ENCODE results near the gene AHNAK. TPM values are rescaled to one million over a fixed set of nuclear protein-coding genes. Genes with fewer than 3 reads are reported as not detected.
"Not testable (repeated sequence)": the region's sequence is repeated elsewhere in the genome, so short reads cannot be mapped to it uniquely, and the experiment has no call there.

AHNAK gene
- total RNA-seq, 2 experiments from 2014 or later, result 70.7 to 75.1 TPM

- POLR2A ChIA-PET, result no interaction called here
- CTCF ChIA-PET, result interaction anchor here (1.1 to 2.2 kb wide), 6 partner anchors 10 to 163 kb away, joined by 3 to 11 read pairs (median 5); no protein-coding TSS in a partner anchor
Measured at GRCh38 chr11:62395885-62396551, 150.6 kb downstream of the AHNAK start.

DNA sequence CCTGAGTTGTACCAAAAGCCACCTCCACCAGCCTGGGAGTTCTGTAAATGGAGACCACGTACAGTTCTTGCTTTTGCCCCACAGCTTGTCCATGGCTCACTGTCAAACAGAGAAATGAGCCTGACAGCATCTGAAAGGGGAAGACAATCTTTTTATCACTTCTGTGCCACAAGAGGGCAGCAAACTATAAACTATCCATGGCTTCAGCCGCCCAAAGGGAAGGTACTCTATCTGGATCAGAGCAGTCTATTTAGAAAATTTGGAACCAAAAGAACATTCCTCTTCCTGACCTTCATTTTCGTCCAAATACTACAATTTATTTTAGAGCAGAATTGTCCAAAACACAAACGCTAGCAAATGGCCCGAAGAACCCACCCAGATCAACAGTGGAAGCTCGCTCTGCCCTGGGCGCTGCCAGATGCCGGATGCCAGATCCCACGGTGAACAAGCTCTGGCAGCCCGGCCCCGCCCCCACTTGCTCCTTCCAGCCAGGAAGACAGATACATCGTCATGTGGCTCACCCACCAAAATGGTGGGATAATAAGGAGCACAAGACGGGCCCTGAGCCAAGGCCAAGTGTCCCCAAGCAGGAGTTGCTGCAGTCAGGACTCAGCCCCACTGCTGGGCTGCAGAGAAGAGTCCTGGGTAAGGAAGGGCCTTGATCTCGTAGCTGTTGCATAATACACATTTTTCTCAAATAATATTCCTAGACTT is 151.6 kb downstream of the AHNAK start:
- POLR2A ChIA-PET, result interaction anchor here (0.5 to 0.6 kb wide), 2 partner anchors 308 to 356 kb away, joined by 4 to 5 read pairs; no protein-coding TSS in a partner anchor
- CTCF ChIA-PET, result interaction anchor here (0.7 to 2.2 kb wide), 8 partner anchors 13 to 299 kb away, joined by 4 to 11 read pairs (median 4); no protein-coding TSS in a partner anchor

DNA sequence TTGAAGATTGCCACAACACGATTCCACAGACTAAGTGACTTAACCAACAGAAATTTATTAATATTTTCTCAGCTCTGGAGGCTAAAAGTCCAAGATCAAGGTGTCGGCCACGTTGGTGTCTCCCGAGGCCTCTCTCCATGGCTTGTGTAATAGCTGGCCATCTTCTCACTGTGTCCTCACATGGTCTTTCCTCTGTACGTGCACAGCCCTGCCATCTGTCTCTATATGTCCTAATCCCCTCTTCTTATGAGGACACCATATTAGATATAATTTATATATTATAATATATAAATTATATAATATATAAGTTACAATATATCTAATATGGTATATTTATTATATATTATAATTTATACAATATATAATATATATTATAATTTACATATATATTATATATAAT is 152.9 kb downstream of the AHNAK start:
- ChIA-PET POLR2A (no interaction called here), CTCF (interaction anchor here (2.2 kb wide), 1 partner anchor 12 kb away, joined by 5 read pairs; no protein-coding TSS in a partner anchor)

GRCh38 chr11:62393061-62393611 is 153.5 kb downstream of the AHNAK start:
- CTCF ChIA-PET, result interaction anchor here (0.5 to 1.3 kb wide), 4 partner anchors 9 to 302 kb away, joined by 3 to 5 read pairs (median 4); no protein-coding TSS in a partner anchor
- POLR2A ChIA-PET, result interaction anchor here (0.8 kb wide), 1 partner anchor 159 kb away, joined by 4 read pairs; no protein-coding TSS in a partner anchor

DNA sequence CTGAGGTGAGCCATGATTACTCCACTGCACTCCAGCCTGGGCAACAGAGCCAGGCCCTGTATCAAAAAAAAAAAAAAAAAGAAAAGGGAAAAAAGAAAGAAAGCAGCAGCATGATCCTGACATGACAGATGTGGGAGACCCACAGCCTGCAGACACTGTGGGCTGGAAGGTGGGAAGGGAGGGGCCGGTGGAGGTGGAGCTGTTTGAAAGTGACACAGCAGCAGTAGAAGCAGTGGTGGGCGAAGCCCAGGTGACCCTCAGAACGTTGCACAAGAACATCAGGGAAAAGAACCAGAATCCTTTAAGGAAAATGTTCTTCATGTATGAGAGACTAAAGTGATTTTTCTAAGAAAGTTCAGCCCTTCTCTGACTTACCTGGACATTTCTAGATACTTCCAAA is 154.1 kb downstream of the AHNAK start:
- ChIA-PET CTCF (interaction anchor here (0.5 to 4.0 kb wide), 6 partner anchors 10 to 310 kb away, joined by 3 to 12 read pairs (median 4); no protein-coding TSS in a partner anchor), POLR2A (interaction anchor here (0.8 kb wide), 1 partner anchor 159 kb away, joined by 4 read pairs; no protein-coding TSS in a partner anchor)

DNA sequence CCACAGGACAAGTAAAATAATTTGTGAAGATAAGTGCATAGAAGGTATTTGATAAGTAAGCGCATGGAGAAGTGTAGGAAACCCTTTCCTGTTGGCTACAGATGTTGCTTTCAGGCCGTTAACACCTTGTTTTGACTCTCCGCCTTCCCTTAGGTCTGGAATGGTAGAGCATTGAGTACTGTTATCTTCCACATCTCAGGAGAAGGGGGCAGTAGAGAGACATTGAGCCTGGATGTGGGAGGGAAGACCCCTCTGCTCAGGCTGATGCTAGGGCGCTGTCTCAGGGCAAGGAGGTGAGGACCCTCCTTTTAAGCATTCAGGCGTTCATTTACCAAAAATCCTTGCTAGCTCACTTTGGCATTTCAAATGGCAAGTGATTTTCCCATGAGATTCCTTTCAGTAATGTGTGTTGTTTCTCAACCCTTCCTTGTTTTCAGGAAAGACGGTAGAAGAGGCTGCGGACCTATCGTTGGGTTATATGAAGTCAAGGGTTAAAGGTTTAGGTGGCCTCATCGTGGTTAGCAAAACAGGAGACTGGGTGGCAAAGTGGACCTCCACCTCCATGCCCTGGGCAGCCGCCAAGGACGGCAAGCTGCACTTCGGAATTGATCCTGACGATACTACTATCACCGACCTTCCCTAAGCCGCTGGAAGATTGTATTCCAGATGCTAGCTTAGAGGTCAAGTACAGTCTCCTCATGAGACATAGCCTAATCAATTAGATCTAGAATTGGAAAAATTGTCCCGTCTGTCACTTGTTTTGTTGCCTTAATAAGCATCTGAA is 154.8 kb downstream of the AHNAK start:
- ChIA-PET CTCF (interaction anchor here (0.8 to 4.0 kb wide), 5 partner anchors 15 to 315 kb away, joined by 3 to 12 read pairs (median 3); partner anchors contain the start of gene BSCL2), POLR2A (no interaction called here)

DNA sequence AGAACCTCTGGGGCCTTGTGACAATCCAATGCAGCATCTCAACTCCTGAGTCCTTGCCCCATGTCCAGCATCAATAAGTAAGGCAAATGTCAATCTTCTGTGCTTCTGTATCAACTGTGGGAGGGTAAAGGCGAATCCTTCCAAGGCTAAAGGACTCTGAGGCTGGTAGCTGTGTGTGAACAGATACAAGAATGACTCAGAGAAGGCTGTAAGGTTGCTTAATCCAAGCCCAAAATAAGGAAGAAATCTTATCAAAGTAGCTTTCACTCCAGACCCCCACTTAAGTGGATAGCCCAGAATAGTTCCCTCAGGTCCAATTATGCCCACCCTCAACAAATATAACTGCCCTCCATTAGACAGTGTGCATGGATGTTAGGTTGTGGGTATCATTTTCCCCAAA is 155.9 kb downstream of the AHNAK start:
- CTCF ChIA-PET, result interaction anchor here (0.8 to 4.0 kb wide), 4 partner anchors 34 to 316 kb away, joined by 3 to 12 read pairs (median 3); partner anchors contain the start of gene BSCL2
- POLR2A ChIA-PET, result no interaction called here

GRCh38 chr11:62390237-62390636 is 156.4 kb downstream of the AHNAK start:
- CTCF ChIA-PET, result interaction anchor here (0.5 to 4.0 kb wide), 3 partner anchors 47 to 317 kb away, joined by 3 to 12 read pairs (median 3); partner anchors contain the start of gene BSCL2
- POLR2A ChIA-PET, result no interaction called here

DNA sequence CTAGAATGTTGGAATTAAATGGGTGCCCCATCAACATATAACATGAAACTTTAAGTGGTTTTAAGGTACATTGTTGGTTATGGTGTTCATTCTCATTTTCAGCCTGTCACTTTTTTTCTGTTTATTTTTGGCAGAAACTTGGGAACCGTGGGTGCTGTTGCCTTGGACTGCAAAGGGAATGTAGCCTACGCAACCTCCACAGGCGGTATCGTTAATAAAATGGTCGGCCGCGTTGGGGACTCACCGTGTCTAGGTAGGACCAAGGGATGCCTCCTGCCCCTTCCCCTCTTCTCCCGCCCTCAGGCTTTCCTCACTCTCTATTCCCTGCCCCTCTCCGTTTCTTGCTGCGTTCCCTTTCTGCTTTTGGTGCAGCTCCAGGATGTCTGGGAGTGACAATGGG is 157.6 kb downstream of the AHNAK start:
- POLR2A ChIA-PET, result interaction anchor here (0.7 kb wide), 1 partner anchor 80 kb away, joined by 9 read pairs; no protein-coding TSS in a partner anchor
- CTCF ChIA-PET, result interaction anchor here (4.0 kb wide), 1 partner anchor 154 kb away, joined by 12 read pairs; no protein-coding TSS in a partner anchor

- POLR2A ChIA-PET, result no interaction called here
- CTCF ChIA-PET, result no interaction called here
Measured at GRCh38 chr11:62387381-62387780, 159.2 kb downstream of the AHNAK start.

- POLR2A ChIA-PET, CTCF ChIA-PET: not testable (repeated sequence)
Measured at GRCh38 chr11:62386083-62386482, 160.5 kb downstream of the AHNAK start.

- ChIA-PET CTCF (interaction anchor here (0.6 to 0.7 kb wide), 2 partner anchors 371 to 527 kb away, joined by 3 read pairs; no protein-coding TSS in a partner anchor), POLR2A (no interaction called here)
Measured at GRCh38 chr11:62383822-62384221, 162.8 kb downstream of the AHNAK start.

Other genes starting within 250 kb of the AHNAK start
- not detected for gene SCGB1D4, start 247.7 kb downstream of the AHNAK start, total RNA-seq
- 10 to 100 TPM in 1 of 2 experiments, 1 to 10 TPM in 1; 6.8 to 10.4 TPM for gene ASRGL1, start 209.4 kb downstream of the AHNAK start, total RNA-seq
- not detected for gene SCGB1A1, start 127.8 kb downstream of the AHNAK start, total RNA-seq
- gene EEF1G, start 27.1 kb upstream of the AHNAK start, total RNA-seq, result 1,000 to 10,000 TPM; 1,860 to 1,862 TPM
- 10 to 100 TPM; 30.9 to 33.0 TPM for gene TUT1, start 44.7 kb upstream of the AHNAK start, total RNA-seq
- gene MTA2, start 55.1 kb upstream of the AHNAK start, total RNA-seq, result 100 to 1,000 TPM; 214 to 216 TPM
- gene EML3, start 66.0 kb upstream of the AHNAK start, total RNA-seq, result 100 to 1,000 TPM; 126 to 131 TPM
- 1 to 10 TPM; 3.0 to 3.2 TPM for gene ROM1, start 66.5 kb upstream of the AHNAK start, total RNA-seq
- 10 to 100 TPM; 72.5 to 77.8 TPM for gene B3GAT3, start 75.2 kb upstream of the AHNAK start, total RNA-seq
- gene GANAB, start 99.8 kb upstream of the AHNAK start, total RNA-seq, result 100 to 1,000 TPM; 214 to 215 TPM
- gene INTS5, start 106.5 kb upstream of the AHNAK start, total RNA-seq, result 10 to 100 TPM; 43.9 to 44.5 TPM
- gene C11orf98, start 118.4 kb upstream of the AHNAK start, total RNA-seq, result 100 to 1,000 TPM; 160 to 172 TPM
- gene CSKMT, start 118.5 kb upstream of the AHNAK start, total RNA-seq, result 10 to 100 TPM; 46.9 to 51.0 TPM
- gene UQCC3, start 124.9 kb upstream of the AHNAK start, total RNA-seq, result 1 to 10 TPM; 5.3 to 6.0 TPM
- 10 to 100 TPM; 21.3 to 24.6 TPM for gene LBHD1, start 125.5 kb upstream of the AHNAK start, total RNA-seq
- 100 to 1,000 TPM; 129 TPM for gene UBXN1, start 132.3 kb upstream of the AHNAK start, total RNA-seq
- gene LRRN4CL, start 142.7 kb upstream of the AHNAK start, total RNA-seq, result under 1 TPM; 0.10 to 0.13 TPM
- gene BSCL2, start 160.6 kb upstream of the AHNAK start, total RNA-seq, result 10 to 100 TPM; 32.9 to 39.1 TPM
- not detected for gene GNG3, start 160.9 kb upstream of the AHNAK start, total RNA-seq
- 10 to 100 TPM; 56.2 to 61.9 TPM for gene HNRNPUL2, start 180.7 kb upstream of the AHNAK start, total RNA-seq
- gene TTC9C, start 181.7 kb upstream of the AHNAK start, total RNA-seq, result 10 to 100 TPM; 31.6 to 33.2 TPM
- 1 to 10 TPM; 9.3 to 9.8 TPM for gene ZBTB3, start 207.4 kb upstream of the AHNAK start, total RNA-seq
- gene POLR2G, start 214.8 kb upstream of the AHNAK start, total RNA-seq, result 100 to 1,000 TPM; 137 to 146 TPM
- 10 to 100 TPM; 17.5 to 18.6 TPM for gene TAF6L, start 224.6 kb upstream of the AHNAK start, total RNA-seq
- 10 to 100 TPM; 36.1 to 42.7 TPM for gene TMEM179B, start 240.6 kb upstream of the AHNAK start, total RNA-seq
- 10 to 100 TPM; 12.4 to 13.1 TPM for gene TMEM223, start 245.2 kb upstream of the AHNAK start, total RNA-seq

Measured in activated CD8-positive, alpha-beta memory T cell treated with anti-CD3 and anti-CD28 coated beads for 36 hours (primary cell).